ENCODE measurements around the gene GGACT. TPM values are rescaled to one million over a fixed set of nuclear protein-coding genes. Genes with fewer than 3 reads are reported as not detected.
"Not testable (repeated sequence)": the region's sequence is repeated elsewhere in the genome, so short reads cannot be mapped to it uniquely, and the experiment has no call there.

Gene GGACT
- polyA plus RNA-seq, 4 donors, result 4.1 to 13.1 (median 4.8) TPM

DNA sequence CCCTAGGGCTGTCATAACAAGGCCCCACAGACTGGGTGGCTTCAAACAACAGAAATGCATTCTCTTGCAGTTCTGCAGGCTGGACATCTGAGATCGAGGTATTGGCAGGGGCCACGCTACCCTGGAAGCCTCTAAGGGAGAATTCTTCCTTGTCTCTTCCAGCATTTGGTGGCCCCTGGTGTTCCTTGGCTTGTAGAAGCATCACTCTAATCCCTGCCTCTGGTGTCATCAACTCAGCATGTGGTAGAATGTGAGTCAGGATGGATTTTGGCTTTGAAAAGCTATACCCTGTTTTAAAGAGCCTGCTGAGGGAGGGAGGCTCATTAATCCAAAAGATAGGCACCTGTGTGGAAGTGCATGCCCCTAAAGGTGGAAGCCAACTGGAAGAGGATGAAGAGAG, 7.9 kb upstream of the GGACT start:
- no peaks in the 10 kb centered on the region for H3K36me3 ChIP-seq (ENCODE audit: control insufficient read depth in 3 of 3, insufficient read depth in 2 of 3, low read depth in 1 of 3, low read length in 3 of 3)
- no peaks in the 10 kb centered on the region for H3K27me3 ChIP-seq (ENCODE audit: control insufficient read depth in 3 of 3, insufficient read depth in 3 of 3, low read length in 3 of 3)
- no peak overlapping the region for H3K4me3 ChIP-seq (ENCODE audit: low read depth in 1 of 3, low read length in 3 of 3)
- 87 to 98% (median 96%) methylated on average over 2 of the region's 2 CpGs for WGBS, 3 donors
- DNase-seq, result no peak
- H3K4me1 ChIP-seq (ENCODE audit: control insufficient read depth in 3 of 3, insufficient read depth in 2 of 3, low read depth in 1 of 3, low read length in 2 of 3), result no peaks in the 10 kb centered on the region
- H3K9me3 ChIP-seq (ENCODE audit: control insufficient read depth in 2 of 2, insufficient read depth in 1 of 2, low read depth in 1 of 2, low read length in 1 of 2), result no peaks in the 10 kb centered on the region
- H3K27ac ChIP-seq (ENCODE audit: low read depth in 1 of 3, low read length in 2 of 3), result no peak overlapping the region
- no peak for FAIRE-seq

DNA sequence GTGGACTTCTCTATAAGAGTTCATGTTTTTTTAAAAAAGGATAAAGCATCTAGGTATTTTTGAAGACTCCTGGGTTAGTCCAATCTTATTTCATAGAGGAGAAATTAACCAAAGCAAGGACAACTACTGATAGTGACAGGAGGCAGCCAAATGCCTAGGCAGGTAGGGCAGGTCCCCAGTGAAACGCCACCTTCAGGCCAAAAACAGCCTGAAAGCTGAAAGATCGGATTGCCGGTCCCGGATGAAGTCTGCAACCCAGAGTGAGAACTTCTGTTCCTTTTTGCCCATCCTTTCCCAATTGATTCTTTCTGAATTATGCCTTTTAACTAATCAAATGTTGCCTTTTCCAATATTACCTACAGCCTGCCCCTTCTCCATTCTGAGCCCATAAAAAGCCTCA, 6.1 kb upstream of the GGACT start:
- Histone ChIP-seq H3K27me3 (ENCODE audit: control insufficient read depth in 3 of 3, insufficient read depth in 3 of 3, low read length in 3 of 3) (no peaks in the 10 kb centered on the region), H3K9me3 (ENCODE audit: control insufficient read depth in 2 of 2, insufficient read depth in 1 of 2, low read depth in 1 of 2, low read length in 1 of 2) (no peaks in the 10 kb centered on the region), H3K36me3 (ENCODE audit: control insufficient read depth in 3 of 3, insufficient read depth in 2 of 3, low read depth in 1 of 3, low read length in 3 of 3) (no peaks in the 10 kb centered on the region), H3K4me3 (ENCODE audit: low read depth in 1 of 3, low read length in 3 of 3) (no peak overlapping the region), H3K27ac (ENCODE audit: low read depth in 1 of 3, low read length in 2 of 3) (no peak overlapping the region), H3K4me1 (ENCODE audit: control insufficient read depth in 3 of 3, insufficient read depth in 2 of 3, low read depth in 1 of 3, low read length in 2 of 3) (no peaks in the 10 kb centered on the region)
- WGBS, 3 donors, result 27 to 65% (median 51%) methylated on average over 4 of the region's 4 CpGs
- no peak for FAIRE-seq
- peak in 1 of 2 donors; percentile 46 for DNase-seq

DNA sequence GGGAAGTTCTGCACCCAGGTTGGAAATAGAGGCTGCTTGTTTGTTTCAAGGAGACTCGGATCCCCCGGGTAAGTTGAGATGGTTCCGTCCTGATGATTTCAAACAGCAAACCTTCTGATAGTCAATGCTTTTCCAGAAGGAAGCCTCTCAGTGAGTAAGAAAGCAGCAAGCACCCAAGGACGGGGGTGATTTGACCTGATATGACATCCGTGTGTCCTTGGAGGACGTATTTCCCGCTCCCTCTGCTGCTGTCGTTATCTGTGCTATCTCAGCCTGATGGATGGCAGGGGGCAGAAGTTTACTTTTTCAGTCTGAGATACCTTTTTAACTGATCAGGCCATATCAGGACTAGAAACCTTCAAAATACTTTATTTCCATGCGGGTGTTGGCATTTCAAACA, 5.7 kb upstream of the GGACT start:
- FAIRE-seq (no peak), DNase-seq (no peak)
- Histone ChIP-seq H3K4me1 (ENCODE audit: control insufficient read depth in 3 of 3, insufficient read depth in 2 of 3, low read depth in 1 of 3, low read length in 2 of 3) (no peaks in the 10 kb centered on the region), H3K27ac (ENCODE audit: low read depth in 1 of 3, low read length in 2 of 3) (no peak overlapping the region), H3K27me3 (ENCODE audit: control insufficient read depth in 3 of 3, insufficient read depth in 3 of 3, low read length in 3 of 3) (no peaks in the 10 kb centered on the region), H3K36me3 (ENCODE audit: control insufficient read depth in 3 of 3, insufficient read depth in 2 of 3, low read depth in 1 of 3, low read length in 3 of 3) (no peaks in the 10 kb centered on the region), H3K4me3 (ENCODE audit: low read depth in 1 of 3, low read length in 3 of 3) (no peak overlapping the region), H3K9me3 (ENCODE audit: control insufficient read depth in 2 of 2, insufficient read depth in 1 of 2, low read depth in 1 of 2, low read length in 1 of 2) (no peaks in the 10 kb centered on the region)
- 63 to 84% (median 80%) methylated on average over 9 of the region's 9 CpGs for WGBS, 3 donors

DNA sequence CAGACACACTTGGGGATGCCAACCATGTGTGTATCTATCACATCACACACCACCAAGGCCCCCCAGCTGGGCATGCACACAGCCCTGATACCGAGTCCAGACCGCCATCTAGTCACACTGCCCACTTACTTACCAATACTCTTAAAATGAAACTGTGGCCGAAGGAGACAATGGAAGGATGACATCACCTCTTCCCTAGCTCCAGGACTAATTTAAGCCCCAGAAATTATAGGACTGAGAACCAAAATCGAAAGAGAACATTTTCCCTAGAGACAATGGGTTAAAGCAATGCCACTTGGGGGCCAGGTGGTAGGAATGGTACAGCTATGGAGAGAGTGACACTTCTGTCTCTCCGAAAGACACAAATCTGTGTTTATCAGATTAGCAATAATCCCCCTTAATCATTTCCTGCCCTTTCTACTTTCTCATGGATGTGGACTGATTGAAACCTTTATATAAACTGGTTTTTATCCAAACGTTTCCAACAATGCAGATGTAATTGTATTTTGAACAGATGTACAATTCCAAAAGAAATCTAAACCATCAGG, 663 bp upstream of the GGACT start:
- FAIRE-seq, result no peak
- peak overlapping the region in 1 of 3 donors; percentile 92 for H3K27ac ChIP-seq (ENCODE audit: low read depth in 1 of 3, low read length in 2 of 3)
- peaks cover 0 to 3% (median 3%) of the 10 kb centered on the region in 3 donors for H3K4me1 ChIP-seq (ENCODE audit: control insufficient read depth in 3 of 3, insufficient read depth in 2 of 3, low read depth in 1 of 3, low read length in 2 of 3)
- H3K9me3 ChIP-seq (ENCODE audit: control insufficient read depth in 2 of 2, insufficient read depth in 1 of 2, low read depth in 1 of 2, low read length in 1 of 2), result peaks cover 0 to 2% of the 10 kb centered on the region in 2 donors
- 72 to 79% (median 73%) methylated on average over 6 of the region's 6 CpGs for WGBS, 3 donors
- no peak for DNase-seq
- peak overlapping the region in 1 of 3 donors; percentile 18 for H3K4me3 ChIP-seq (ENCODE audit: low read depth in 1 of 3, low read length in 3 of 3)
- H3K27me3 ChIP-seq (ENCODE audit: control insufficient read depth in 3 of 3, insufficient read depth in 3 of 3, low read length in 3 of 3), result no peaks in the 10 kb centered on the region
- H3K36me3 ChIP-seq (ENCODE audit: control insufficient read depth in 3 of 3, insufficient read depth in 2 of 3, low read depth in 1 of 3, low read length in 3 of 3), result no peaks in the 10 kb centered on the region

DNA sequence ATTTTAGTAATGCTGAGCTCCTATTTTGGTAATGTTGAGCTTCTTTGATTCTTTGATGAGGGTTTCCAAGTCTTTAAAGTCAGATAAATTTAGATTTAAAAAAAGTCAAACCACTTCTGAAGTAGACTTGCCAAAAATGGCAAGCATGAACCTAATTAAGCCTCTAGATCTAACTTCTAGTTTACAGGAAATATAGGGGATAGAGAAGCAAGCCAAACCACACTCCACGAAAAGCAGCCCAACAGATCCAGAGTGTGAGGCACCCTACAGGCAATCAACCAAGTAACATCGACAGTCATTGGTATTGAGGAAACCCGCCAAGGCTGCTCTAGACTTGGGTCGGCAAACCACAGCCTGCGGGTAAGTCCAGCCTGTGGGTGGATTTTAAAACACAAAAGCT, 3.7 kb downstream of the GGACT start:
- DNase-seq (no peak), FAIRE-seq (no peak)
- Histone ChIP-seq H3K4me3 (ENCODE audit: low read depth in 1 of 3, low read length in 3 of 3) (no peak overlapping the region), H3K4me1 (ENCODE audit: control insufficient read depth in 3 of 3, insufficient read depth in 2 of 3, low read depth in 1 of 3, low read length in 2 of 3) (peaks cover under 1 to 3% (median 3%) of the 10 kb centered on the region in 3 donors), H3K27ac (ENCODE audit: low read depth in 1 of 3, low read length in 2 of 3) (no peak overlapping the region), H3K27me3 (ENCODE audit: control insufficient read depth in 3 of 3, insufficient read depth in 3 of 3, low read length in 3 of 3) (no peaks in the 10 kb centered on the region), H3K36me3 (ENCODE audit: control insufficient read depth in 3 of 3, insufficient read depth in 2 of 3, low read depth in 1 of 3, low read length in 3 of 3) (peaks cover 0 to 4% (median 0%) of the 10 kb centered on the region in 3 donors), H3K9me3 (ENCODE audit: control insufficient read depth in 2 of 2, insufficient read depth in 1 of 2, low read depth in 1 of 2, low read length in 1 of 2) (peaks cover 0 to 14% of the 10 kb centered on the region in 2 donors)
- WGBS, 3 donors, result 68 to 92% (median 80%) methylated on average over 5 of the region's 5 CpGs

DNA sequence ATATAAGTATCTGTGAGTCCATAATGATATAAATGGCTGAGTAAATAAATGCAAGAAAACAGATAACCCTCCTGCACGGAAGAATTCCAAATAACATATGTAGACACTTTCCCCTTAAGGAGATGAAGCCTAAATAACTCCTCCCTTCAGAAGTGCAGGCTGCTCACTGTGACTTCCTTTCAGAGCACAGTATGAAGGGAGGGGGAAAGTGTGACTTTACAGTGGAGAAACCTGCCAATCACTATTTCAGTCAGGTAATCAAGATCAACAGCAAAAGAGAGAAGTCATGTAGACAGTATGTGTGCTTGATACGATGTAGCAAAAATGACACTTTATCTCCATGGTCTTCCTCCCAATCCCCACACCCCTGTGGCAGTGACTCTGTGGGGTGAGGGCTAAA, 7.1 kb downstream of the GGACT start:
- no peak for FAIRE-seq
- no peak for DNase-seq
- Histone ChIP-seq H3K4me1 (ENCODE audit: control insufficient read depth in 3 of 3, insufficient read depth in 2 of 3, low read depth in 1 of 3, low read length in 2 of 3) (peaks cover 0 to 3% (median 0%) of the 10 kb centered on the region in 3 donors), H3K27ac (ENCODE audit: low read depth in 1 of 3, low read length in 2 of 3) (no peak overlapping the region), H3K36me3 (ENCODE audit: control insufficient read depth in 3 of 3, insufficient read depth in 2 of 3, low read depth in 1 of 3, low read length in 3 of 3) (peaks cover 0 to 6% (median 0%) of the 10 kb centered on the region in 3 donors), H3K9me3 (ENCODE audit: control insufficient read depth in 2 of 2, insufficient read depth in 1 of 2, low read depth in 1 of 2, low read length in 1 of 2) (peaks cover 0 to 12% of the 10 kb centered on the region in 2 donors), H3K27me3 (ENCODE audit: control insufficient read depth in 3 of 3, insufficient read depth in 3 of 3, low read length in 3 of 3) (no peaks in the 10 kb centered on the region), H3K4me3 (ENCODE audit: low read depth in 1 of 3, low read length in 3 of 3) (no peak overlapping the region)
- 87 to 100% (median 95%) methylated on average over 2 of the region's 2 CpGs for WGBS, 3 donors

DNA sequence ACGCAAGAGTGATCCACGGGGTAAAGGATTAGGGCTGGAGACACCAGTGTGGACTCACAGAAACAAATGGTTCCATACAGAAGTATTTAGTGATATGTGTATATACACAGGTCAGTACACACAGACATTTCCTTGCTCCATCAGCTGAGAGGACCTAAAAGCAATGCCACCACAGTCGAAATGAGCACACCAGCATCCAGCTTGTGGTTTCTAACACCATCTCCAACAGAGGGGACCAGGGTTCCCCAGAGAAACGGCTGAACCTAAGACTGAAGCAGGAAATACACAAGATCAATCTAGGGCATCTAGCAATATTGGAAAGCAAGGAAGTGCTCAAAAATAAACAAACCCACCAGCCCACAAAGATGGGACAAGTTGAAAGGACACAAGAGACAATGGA, 7.6 kb downstream of the GGACT start:
- Histone ChIP-seq H3K36me3 (ENCODE audit: control insufficient read depth in 3 of 3, insufficient read depth in 2 of 3, low read depth in 1 of 3, low read length in 3 of 3) (peaks cover 0 to 6% (median 0%) of the 10 kb centered on the region in 3 donors), H3K27ac (ENCODE audit: low read depth in 1 of 3, low read length in 2 of 3) (no peak overlapping the region), H3K27me3 (ENCODE audit: control insufficient read depth in 3 of 3, insufficient read depth in 3 of 3, low read length in 3 of 3) (no peaks in the 10 kb centered on the region), H3K4me3 (ENCODE audit: low read depth in 1 of 3, low read length in 3 of 3) (no peak overlapping the region), H3K4me1 (ENCODE audit: control insufficient read depth in 3 of 3, insufficient read depth in 2 of 3, low read depth in 1 of 3, low read length in 2 of 3) (peaks cover 0 to 3% (median 0%) of the 10 kb centered on the region in 3 donors), H3K9me3 (ENCODE audit: control insufficient read depth in 2 of 2, insufficient read depth in 1 of 2, low read depth in 1 of 2, low read length in 1 of 2) (peaks cover 0 to 12% of the 10 kb centered on the region in 2 donors)
- DNase-seq (no peak), FAIRE-seq (no peak)
- 91 to 93% (median 92%) methylated on average over 4 of the region's 4 CpGs for WGBS, 3 donors

DNA sequence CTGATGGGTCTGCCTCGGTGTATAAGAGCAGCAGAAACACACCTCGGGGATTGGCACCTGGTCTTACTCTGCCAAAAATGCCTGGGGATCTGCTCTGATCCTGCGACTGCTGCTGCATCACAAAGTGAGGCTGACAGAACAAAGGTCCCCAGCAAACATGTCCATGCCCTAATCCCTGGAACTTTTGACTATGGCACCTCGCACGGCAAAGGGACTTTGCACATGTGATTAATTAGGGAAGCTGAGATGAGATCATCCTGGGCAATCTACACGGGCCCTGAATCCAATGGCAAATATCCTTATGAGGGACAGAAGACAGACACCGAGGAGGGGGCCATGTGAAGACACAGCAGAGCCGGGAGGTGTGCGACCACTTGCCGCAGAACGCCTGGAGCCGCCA, 8.5 kb downstream of the GGACT start:
- FAIRE-seq, result no peak
- no peak overlapping the region for H3K4me3 ChIP-seq (ENCODE audit: low read depth in 1 of 3, low read length in 3 of 3)
- WGBS, 3 donors, result 63 to 83% (median 66%) methylated on average over 12 of the region's 12 CpGs
- H3K27ac ChIP-seq (ENCODE audit: low read depth in 1 of 3, low read length in 2 of 3), result no peak overlapping the region
- H3K9me3 ChIP-seq (ENCODE audit: control insufficient read depth in 2 of 2, insufficient read depth in 1 of 2, low read depth in 1 of 2, low read length in 1 of 2), result peaks cover 0 to 12% of the 10 kb centered on the region in 2 donors
- H3K4me1 ChIP-seq (ENCODE audit: control insufficient read depth in 3 of 3, insufficient read depth in 2 of 3, low read depth in 1 of 3, low read length in 2 of 3), result peaks cover 0 to 3% (median 0%) of the 10 kb centered on the region in 3 donors
- peak in 1 of 2 donors; percentile 77 for DNase-seq
- no peaks in the 10 kb centered on the region for H3K27me3 ChIP-seq (ENCODE audit: control insufficient read depth in 3 of 3, insufficient read depth in 3 of 3, low read length in 3 of 3)
- H3K36me3 ChIP-seq (ENCODE audit: control insufficient read depth in 3 of 3, insufficient read depth in 2 of 3, low read depth in 1 of 3, low read length in 3 of 3), result peaks cover 0 to 6% (median 0%) of the 10 kb centered on the region in 3 donors

DNA sequence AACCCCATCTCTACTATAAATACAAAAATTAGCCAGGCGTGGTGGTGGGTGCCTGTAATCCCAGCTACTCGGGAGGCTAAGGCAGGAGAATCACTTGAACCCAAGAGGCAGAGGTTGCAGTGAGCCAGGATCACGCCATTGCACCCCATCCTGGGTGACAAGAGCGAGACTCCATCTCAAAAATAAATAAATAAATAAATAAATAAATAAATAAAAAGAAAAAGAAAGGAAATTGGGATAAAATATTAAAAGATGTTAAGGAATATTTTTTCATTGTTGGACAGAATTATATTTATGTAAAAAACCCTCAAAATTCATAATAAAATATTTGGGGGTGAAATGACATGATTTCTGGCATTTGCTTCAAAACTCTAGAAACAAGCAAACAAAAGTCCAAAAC, 11.3 kb downstream of the GGACT start:
- FAIRE-seq; H3K27me3 ChIP-seq (ENCODE audit: control insufficient read depth in 3 of 3, insufficient read depth in 3 of 3, low read length in 3 of 3); H3K4me1 ChIP-seq (ENCODE audit: control insufficient read depth in 3 of 3, insufficient read depth in 2 of 3, low read depth in 1 of 3, low read length in 2 of 3); H3K36me3 ChIP-seq (ENCODE audit: control insufficient read depth in 3 of 3, insufficient read depth in 2 of 3, low read depth in 1 of 3, low read length in 3 of 3); DNase-seq; H3K27ac ChIP-seq (ENCODE audit: low read depth in 1 of 3, low read length in 2 of 3); H3K4me3 ChIP-seq (ENCODE audit: low read depth in 1 of 3, low read length in 3 of 3): not testable (repeated sequence)
- H3K9me3 ChIP-seq (ENCODE audit: control insufficient read depth in 2 of 2, insufficient read depth in 1 of 2, low read depth in 1 of 2, low read length in 1 of 2), result peaks cover 0 to 12% of the 10 kb centered on the region in 2 donors
- 92 to 98% (median 94%) methylated on average over 4 of the region's 4 CpGs for WGBS, 3 donors
